A673 (cell line): ENCODE results near the gene CEP83.

Experiments
- CTCF ChIP-seq: fragments of 300-800, 200-600 bp; sonication (generic); conservative IDR thresholded peaks from 2 replicates; pipeline ENCODE4 v1.5.1; 2017; ENCODE audit warnings: low read depth, mild to moderate bottlenecking, antibody characterized with exemption, low read length, moderate library complexity, mixed read lengths
- EZH2 ChIP-seq: fragments of 200-600 bp; sonication (generic); IDR thresholded peaks from 2 replicates; pipeline ENCODE4 v1.6.1; 2017; ENCODE audit warnings: borderline replicate concordance, low read depth, mild to moderate bottlenecking, mixed read lengths, antibody characterized with exemption, low read length; ENCODE audit not compliant: poor library complexity, severe bottlenecking

- TF ChIP-seq CTCF, result no peak
- TF ChIP-seq EZH2, result no peak
These were observed 194.8 kb downstream of the CEP83 start for GRCh38 chr12:94264736-94265485.
